Gastroesophageal sphincter (tissue), 4 donors: ENCODE data around the gene ARHGEF4. TPM values are rescaled to one million over a fixed set of nuclear protein-coding genes. Genes with fewer than 3 reads are reported as not detected.

Source experiments
- ATAC-seq: fragments of 150-250 bp; one replicate; pipeline ENCODE4 v1.9.1; 2016; ENCODE audit warnings: mild to moderate bottlenecking, moderate library complexity
- H3K27ac ChIP-seq, 4 donors: fragments of 200-600 bp; sonication (generic) in 3 of 4; 1 replicate in 3 of 4; 2 replicates in 1 of 4; pipeline ENCODE4 v1.5.1; 2016 to 2019
- H3K27me3 ChIP-seq: fragments of 200-600 bp; sonication (generic); one replicate; pipeline ENCODE4 v1.5.1; 2019
- H3K36me3 ChIP-seq, 2 donors: fragments of 200-600 bp; sonication (generic); one replicate each; pipeline ENCODE4 v1.5.1; 2019; ENCODE audit warnings: control low read depth in 1 of 2
- H3K4me1 ChIP-seq, 3 donors: fragments of 200-600 bp; sonication (generic); 1 replicate in 2 of 3; 2 replicates in 1 of 3; pipeline ENCODE4 v1.5.1; 2016 to 2019; ENCODE audit warnings: control low read depth in 2 of 3
- H3K4me3 ChIP-seq, 2 donors: fragments of 200-600 bp; sonication (generic); one replicate each; pipeline ENCODE4 v1.5.1; 2019; ENCODE audit warnings: mild to moderate bottlenecking in 1 of 2, moderate library complexity in 1 of 2
- H3K9me3 ChIP-seq, 3 donors: fragments of 200-600 bp; sonication (generic); one replicate each; pipeline ENCODE4 v1.5.1; 2017 to 2019; ENCODE audit warnings: control low read depth in 2 of 3
- CTCF ChIP-seq, 4 experiments: fragments of 200-600 bp in 2 of 4; fragments of 450-650 bp in 2 of 4; sonication (generic) in 1 of 4; IDR thresholded peaks; one replicate each; pipeline ENCODE4 v1.5.1; 2017 to 2019; ENCODE audit warnings: antibody characterized with exemption in 4 of 4, mild to moderate bottlenecking in 2 of 4, moderate library complexity in 2 of 4
- EP300 ChIP-seq: sonication (generic); formaldehyde crosslinking; IDR thresholded peaks from one replicate; pipeline ENCODE4 v1.6.1; 2017; ENCODE audit warnings: antibody characterized with exemption, mild to moderate bottlenecking
- POLR2A ChIP-seq, 2 donors: fragments of 450-650 bp; IDR thresholded peaks; one replicate each; pipeline ENCODE4 v1.6.1; 2017; ENCODE audit warnings: antibody characterized with exemption in 2 of 2, mild to moderate bottlenecking in 2 of 2, moderate library complexity in 1 of 2
- POLR2AphosphoS5 ChIP-seq: sonication (generic); formaldehyde crosslinking; IDR thresholded peaks from one replicate; pipeline ENCODE4 v1.6.1; 2017; ENCODE audit warnings: antibody characterized with exemption
- WGBS, 2 donors: methylation state at CpG; one replicate each; pipeline ENCODE4 v1.1.5; 2018; ENCODE audit warnings: low coverage in 1 of 2; 5-methylcytosine and 5-hydroxymethylcytosine counted together
- total RNA-seq, 4 donors: library from RNA; depleted of rRNA; stranded (reverse); fragments of >200 nt; gene quantifications; one replicate each; pipeline ENCODE4 v1.1.0, GENCODE V29; 2016

The ARHGEF4 gene
- total RNA-seq, 4 donors from 2014 or later, result 15.9 to 59.5 (median 21.8) TPM

- Histone ChIP-seq H3K36me3 (no peaks in the 10 kb centered on the region), H3K4me3 (no peak overlapping the region), H3K27me3 (peaks cover 23% of the 10 kb centered on the region), H3K9me3 (no peaks in the 10 kb centered on the region), H3K27ac (no peak overlapping the region), H3K4me1 (no peaks in the 10 kb centered on the region)
- TF ChIP-seq POLR2AphosphoS5, result no peak
- TF ChIP-seq POLR2A (IDR thresholded peaks at IDR 0.05), result no peak
- WGBS, 2 donors, result 67 to 75% methylated on average over 7 of the region's 7 CpGs
- ATAC-seq, result no peak
Observed at GRCh38 chr2:130884503-130884902, 47.8 kb downstream of the ARHGEF4 start.

GRCh38 chr2:130887643-130888042 lies 50.9 kb downstream of the ARHGEF4 start:
- Histone ChIP-seq H3K27me3 (peaks cover 7% of the 10 kb centered on the region), H3K27ac (no peak overlapping the region), H3K4me3 (no peak overlapping the region), H3K36me3 (no peaks in the 10 kb centered on the region), H3K9me3 (no peaks in the 10 kb centered on the region), H3K4me1 (no peaks in the 10 kb centered on the region)
- ATAC-seq, result no peak
- TF ChIP-seq CTCF (IDR thresholded peaks at IDR 0.05), result no peak
- TF ChIP-seq POLR2A (IDR thresholded peaks at IDR 0.05), result no peak
- no peak for TF ChIP-seq EP300
- no peak for TF ChIP-seq POLR2AphosphoS5
- 60% methylated on average over 1 of the region's 6 CpGs; no CpG with 5 or more reads in 1 of the 2 donors for WGBS, 2 donors

- Histone ChIP-seq H3K36me3 (no peaks in the 10 kb centered on the region), H3K4me1 (no peaks in the 10 kb centered on the region), H3K9me3 (no peaks in the 10 kb centered on the region), H3K27ac (no peak overlapping the region), H3K4me3 (no peak overlapping the region), H3K27me3 (peaks cover 27% of the 10 kb centered on the region)
- ATAC-seq, result no peak
- no peak for TF ChIP-seq CTCF (IDR thresholded peaks at IDR 0.05)
- TF ChIP-seq POLR2AphosphoS5, result no peak
- no peak for TF ChIP-seq EP300
- TF ChIP-seq POLR2A (IDR thresholded peaks at IDR 0.05), result no peak
- WGBS, 2 donors, result 56 to 88% methylated on average over 2 to 5 of the region's 5 CpGs
Observed at GRCh38 chr2:130890941-130891669, 54.4 kb downstream of the ARHGEF4 start.

- Histone ChIP-seq H3K4me1 (no peaks in the 10 kb centered on the region), H3K9me3 (no peaks in the 10 kb centered on the region), H3K4me3 (no peak overlapping the region), H3K27me3 (peaks cover 27% of the 10 kb centered on the region), H3K36me3 (no peaks in the 10 kb centered on the region), H3K27ac (no peak overlapping the region)
- TF ChIP-seq EP300, result no peak
- TF ChIP-seq POLR2A (IDR thresholded peaks at IDR 0.05), result no peak
- no peak for TF ChIP-seq CTCF (IDR thresholded peaks at IDR 0.05)
- TF ChIP-seq POLR2AphosphoS5, result no peak
- 38 to 60% methylated on average over 3 to 4 of the region's 4 CpGs for WGBS, 2 donors
- no peak for ATAC-seq
Observed at GRCh38 chr2:130891966-130892365, 55.3 kb downstream of the ARHGEF4 start.

- H3K4me3 ChIP-seq, result no peak overlapping the region
- TF ChIP-seq CTCF (IDR thresholded peaks at IDR 0.05) (no peak), POLR2AphosphoS5 (no peak), EP300 (no peak), POLR2A (IDR thresholded peaks at IDR 0.05) (no peak)
- no peaks in the 10 kb centered on the region for H3K36me3 ChIP-seq
- no peak overlapping the region for H3K27ac ChIP-seq
- H3K27me3 ChIP-seq, result peaks cover 27% of the 10 kb centered on the region
- no peaks in the 10 kb centered on the region for H3K4me1 ChIP-seq
- no peaks in the 10 kb centered on the region for H3K9me3 ChIP-seq
- WGBS, 2 donors, result 77 to 87% methylated on average over 3 to 10 of the region's 18 CpGs
- no peak for ATAC-seq
Observed at GRCh38 chr2:130892793-130893785, 56.4 kb downstream of the ARHGEF4 start.
